ENCODE results near the gene SH3BP5L.

DNA sequence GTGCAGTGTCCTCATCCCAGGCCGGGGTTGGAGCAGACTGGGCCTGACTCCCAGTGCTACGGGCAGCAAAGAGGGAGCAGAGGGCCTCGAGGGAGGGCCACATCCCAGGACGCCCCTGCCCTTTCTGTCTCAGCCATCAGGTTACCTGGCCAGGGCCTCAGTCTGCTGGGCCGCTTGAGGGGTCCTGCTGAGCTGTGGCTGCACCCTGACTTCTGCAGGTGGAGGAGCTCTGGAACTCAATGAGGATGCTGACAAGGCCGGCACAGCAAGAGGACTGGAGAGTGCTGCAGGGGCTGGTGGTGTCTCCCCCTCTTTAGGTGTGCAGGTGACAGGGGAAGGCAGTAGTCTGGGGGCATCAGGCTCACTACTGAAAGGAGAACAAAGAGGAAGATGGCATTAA is 29.9 kb upstream of the SH3BP5L start:
- TF ChIP-seq, protein P1, sequence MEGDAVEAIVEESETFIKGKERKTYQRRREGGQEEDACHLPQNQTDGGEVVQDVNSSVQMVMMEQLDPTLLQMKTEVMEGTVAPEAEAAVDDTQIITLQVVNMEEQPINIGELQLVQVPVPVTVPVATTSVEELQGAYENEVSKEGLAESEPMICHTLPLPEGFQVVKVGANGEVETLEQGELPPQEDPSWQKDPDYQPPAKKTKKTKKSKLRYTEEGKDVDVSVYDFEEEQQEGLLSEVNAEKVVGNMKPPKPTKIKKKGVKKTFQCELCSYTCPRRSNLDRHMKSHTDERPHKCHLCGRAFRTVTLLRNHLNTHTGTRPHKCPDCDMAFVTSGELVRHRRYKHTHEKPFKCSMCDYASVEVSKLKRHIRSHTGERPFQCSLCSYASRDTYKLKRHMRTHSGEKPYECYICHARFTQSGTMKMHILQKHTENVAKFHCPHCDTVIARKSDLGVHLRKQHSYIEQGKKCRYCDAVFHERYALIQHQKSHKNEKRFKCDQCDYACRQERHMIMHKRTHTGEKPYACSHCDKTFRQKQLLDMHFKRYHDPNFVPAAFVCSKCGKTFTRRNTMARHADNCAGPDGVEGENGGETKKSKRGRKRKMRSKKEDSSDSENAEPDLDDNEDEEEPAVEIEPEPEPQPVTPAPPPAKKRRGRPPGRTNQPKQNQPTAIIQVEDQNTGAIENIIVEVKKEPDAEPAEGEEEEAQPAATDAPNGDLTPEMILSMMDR (IDR thresholded peaks at IDR 0.05 in 4 of 5, conservative IDR thresholded peaks at IDR 0.05 in 1 of 5), result no peak
- TF ChIP-seq POLR2A (IDR thresholded peaks at IDR 0.05), result no peak

Data from gastrocnemius medialis (tissue), 4 donors.